A673 (cell line): ENCODE results near the gene P2RX2. TPM values are rescaled to one million over a fixed set of nuclear protein-coding genes. Genes with fewer than 3 reads are reported as not detected.

ENCODE experiments used
- BruUV-seq: library from RNA; stranded (reverse); fragments of 400-500 nt; replicated peaks from 2 replicates; lab custom pipeline; 2021; lab: Mats Ljungman, UMichigan
- CTCF ChIA-PET: fragments of 300-600 bp; sonication (Branson Sonifier 250); formaldehyde crosslinking; loops from one replicate; lab custom pipeline; 2022; ENCODE audit warnings: antibody characterized with exemption; lab: Charles Lee
- POLR2A ChIA-PET: fragments of 300-600 bp; sonication (Branson Sonifier 250); formaldehyde crosslinking; loops from one replicate; lab custom pipeline; 2022; ENCODE audit warnings: antibody characterized with exemption; ENCODE audit not compliant: low non-redundant PET; lab: Charles Lee
- DNase-seq: peaks from one replicate; pipeline ENCODE4 v3.0.0-alpha.2; 2015; ENCODE audit warnings: low spot score
- H3K27ac ChIP-seq: fragments of 200-600 bp; sonication (generic); 2 replicates; pipeline ENCODE4 v1.5.1; 2016; ENCODE audit warnings: mixed run types, low read depth, mild to moderate bottlenecking, mixed read lengths, antibody characterized with exemption, low read length; ENCODE audit not compliant: poor library complexity, severe bottlenecking
- H3K27me3 ChIP-seq: fragments of 200-600 bp; sonication (generic); replicated peaks from 2 replicates; pipeline ENCODE4 v1.6.1; 2017; ENCODE audit warnings: mixed run types, low read depth, mild to moderate bottlenecking, mixed read lengths, antibody characterized with exemption, low read length; ENCODE audit not compliant: insufficient read depth, poor library complexity
- H3K36me3 ChIP-seq: fragments of 200-600 bp; sonication (generic); 2 replicates; pipeline ENCODE4 v1.6.1; 2016; ENCODE audit warnings: mixed run types, mild to moderate bottlenecking, mixed read lengths, antibody characterized with exemption, low read length; ENCODE audit not compliant: insufficient read depth, poor library complexity, severe bottlenecking
- H3K4me1 ChIP-seq: fragments of 200-600 bp; sonication (generic); 2 replicates; pipeline ENCODE4 v1.6.1; 2017; ENCODE audit warnings: mixed run types, mild to moderate bottlenecking, mixed read lengths, antibody characterized with exemption, low read length; ENCODE audit not compliant: insufficient read depth, poor library complexity, severe bottlenecking
- H3K4me3 ChIP-seq: fragments of 200-600 bp; sonication (generic); 2 replicates; pipeline ENCODE4 v1.5.1; 2016; ENCODE audit warnings: low read depth, mixed run types, mild to moderate bottlenecking, mixed read lengths, low read length; ENCODE audit not compliant: poor library complexity, severe bottlenecking
- H3K9me3 ChIP-seq: fragments of 200-600 bp; sonication (generic); 2 replicates; pipeline ENCODE4 v1.6.1; 2016; ENCODE audit warnings: mixed run types, low read depth, mild to moderate bottlenecking, mixed read lengths, antibody characterized with exemption, low read length; ENCODE audit not compliant: poor library complexity, severe bottlenecking
- EZH2 ChIP-seq: fragments of 200-600 bp; sonication (generic); IDR thresholded peaks from 2 replicates; pipeline ENCODE4 v1.6.1; 2017; ENCODE audit warnings: borderline replicate concordance, low read depth, mild to moderate bottlenecking, mixed read lengths, antibody characterized with exemption, low read length; ENCODE audit not compliant: poor library complexity, severe bottlenecking
- intact Hi-C: fragments of 100-400 bp; cut with micrococcal nuclease; formaldehyde crosslinking; loops from one replicate; pipeline ENCODE4 v1.10.0; 2022; ENCODE audit not compliant: unreplicated experiment
- total RNA-seq: library from RNA; stranded (reverse); gene quantifications from 2 replicates; pipeline ENCODE4 v1.2.3, GENCODE V29; 2021
- TF ChIP-seq, protein P1 (sequence below): fragments of 300-800, 200-600 bp; sonication (generic); conservative IDR thresholded peaks from 2 replicates; pipeline ENCODE4 v1.5.1; 2017; ENCODE audit warnings: low read depth, mild to moderate bottlenecking, antibody characterized with exemption, low read length, moderate library complexity, mixed read lengths

P2RX2 gene
- total RNA-seq, 1 experiment from 2014 or later: not detected

DNA sequence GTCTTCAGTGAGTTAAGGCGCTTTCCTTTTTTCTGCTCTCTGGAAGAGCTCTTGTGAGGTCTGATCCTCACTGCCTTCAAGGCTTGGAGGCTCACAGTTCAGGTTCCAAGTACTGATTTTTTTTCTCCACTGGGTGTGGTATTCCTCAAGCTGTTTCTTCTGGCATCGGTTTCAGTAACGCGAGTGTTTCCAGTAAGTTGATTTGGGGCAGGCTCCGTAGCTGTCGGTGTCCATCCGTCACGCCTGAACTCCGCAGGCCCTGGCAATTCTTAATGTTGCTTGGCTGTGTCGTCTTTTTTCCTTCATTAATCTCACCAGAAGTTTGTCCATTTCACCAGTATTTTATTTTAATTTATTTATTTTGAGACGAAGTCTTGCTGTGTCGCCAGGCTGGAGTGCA is 38.8 kb upstream of the P2RX2 start:
- ChIA-PET CTCF (no interaction called here), POLR2A (no interaction called here)
- no peaks in the 10 kb centered on the region for H3K4me1 ChIP-seq
- H3K36me3 ChIP-seq: peaks cover 37% of the 10 kb centered on the region
- TF ChIP-seq, protein P1, sequence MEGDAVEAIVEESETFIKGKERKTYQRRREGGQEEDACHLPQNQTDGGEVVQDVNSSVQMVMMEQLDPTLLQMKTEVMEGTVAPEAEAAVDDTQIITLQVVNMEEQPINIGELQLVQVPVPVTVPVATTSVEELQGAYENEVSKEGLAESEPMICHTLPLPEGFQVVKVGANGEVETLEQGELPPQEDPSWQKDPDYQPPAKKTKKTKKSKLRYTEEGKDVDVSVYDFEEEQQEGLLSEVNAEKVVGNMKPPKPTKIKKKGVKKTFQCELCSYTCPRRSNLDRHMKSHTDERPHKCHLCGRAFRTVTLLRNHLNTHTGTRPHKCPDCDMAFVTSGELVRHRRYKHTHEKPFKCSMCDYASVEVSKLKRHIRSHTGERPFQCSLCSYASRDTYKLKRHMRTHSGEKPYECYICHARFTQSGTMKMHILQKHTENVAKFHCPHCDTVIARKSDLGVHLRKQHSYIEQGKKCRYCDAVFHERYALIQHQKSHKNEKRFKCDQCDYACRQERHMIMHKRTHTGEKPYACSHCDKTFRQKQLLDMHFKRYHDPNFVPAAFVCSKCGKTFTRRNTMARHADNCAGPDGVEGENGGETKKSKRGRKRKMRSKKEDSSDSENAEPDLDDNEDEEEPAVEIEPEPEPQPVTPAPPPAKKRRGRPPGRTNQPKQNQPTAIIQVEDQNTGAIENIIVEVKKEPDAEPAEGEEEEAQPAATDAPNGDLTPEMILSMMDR: no peak
- TF ChIP-seq EZH2: no peak
- H3K27ac ChIP-seq: no peak overlapping the region
- no peaks in the 10 kb centered on the region for H3K27me3 ChIP-seq
- intact Hi-C loops: no loop called here
- no peak for DNase-seq
- no peak overlapping the region for H3K4me3 ChIP-seq
- BruUV-seq: no TSS peak
- H3K9me3 ChIP-seq: no peaks in the 10 kb centered on the region

DNA sequence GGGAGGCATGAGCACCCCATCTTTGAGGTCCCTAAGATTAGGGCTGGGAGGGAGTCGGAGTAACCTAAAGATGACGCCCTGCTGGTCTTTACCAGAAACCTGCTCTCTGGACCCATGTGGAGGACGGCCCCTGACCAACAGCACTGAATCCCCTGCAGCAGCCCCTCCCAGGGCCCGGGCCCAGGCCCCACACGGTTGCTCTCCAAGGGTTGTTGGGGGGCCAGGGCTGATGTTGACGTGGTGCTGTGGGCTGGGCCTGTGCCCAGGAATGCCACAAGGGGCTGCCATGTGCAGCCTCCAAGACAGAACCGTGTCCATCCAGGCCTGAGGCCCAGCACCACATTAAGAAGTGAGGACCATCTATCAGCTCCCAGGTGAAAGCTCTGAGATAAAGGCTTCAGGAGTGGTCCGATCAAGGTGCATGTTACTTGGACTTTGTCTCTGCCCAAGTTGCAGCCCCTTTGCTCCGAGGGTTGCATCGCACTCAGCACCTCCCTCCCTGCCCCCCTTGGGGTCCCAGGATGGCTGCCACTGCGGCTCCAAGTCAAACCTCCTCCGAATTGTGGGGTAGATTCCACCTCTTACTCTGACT is 37.8 kb upstream of the P2RX2 start:
- intact Hi-C loops: no loop called here
- Histone ChIP-seq H3K36me3 (peaks cover 32% of the 10 kb centered on the region), H3K4me3 (no peak overlapping the region), H3K27me3 (no peaks in the 10 kb centered on the region), H3K4me1 (no peaks in the 10 kb centered on the region), H3K27ac (no peak overlapping the region), H3K9me3 (no peaks in the 10 kb centered on the region)
- no peak for DNase-seq
- ChIA-PET POLR2A (no interaction called here), CTCF (no interaction called here)
- no TSS peak for BruUV-seq
- TF ChIP-seq EZH2: no peak
- TF ChIP-seq, protein P1: no peak

DNA sequence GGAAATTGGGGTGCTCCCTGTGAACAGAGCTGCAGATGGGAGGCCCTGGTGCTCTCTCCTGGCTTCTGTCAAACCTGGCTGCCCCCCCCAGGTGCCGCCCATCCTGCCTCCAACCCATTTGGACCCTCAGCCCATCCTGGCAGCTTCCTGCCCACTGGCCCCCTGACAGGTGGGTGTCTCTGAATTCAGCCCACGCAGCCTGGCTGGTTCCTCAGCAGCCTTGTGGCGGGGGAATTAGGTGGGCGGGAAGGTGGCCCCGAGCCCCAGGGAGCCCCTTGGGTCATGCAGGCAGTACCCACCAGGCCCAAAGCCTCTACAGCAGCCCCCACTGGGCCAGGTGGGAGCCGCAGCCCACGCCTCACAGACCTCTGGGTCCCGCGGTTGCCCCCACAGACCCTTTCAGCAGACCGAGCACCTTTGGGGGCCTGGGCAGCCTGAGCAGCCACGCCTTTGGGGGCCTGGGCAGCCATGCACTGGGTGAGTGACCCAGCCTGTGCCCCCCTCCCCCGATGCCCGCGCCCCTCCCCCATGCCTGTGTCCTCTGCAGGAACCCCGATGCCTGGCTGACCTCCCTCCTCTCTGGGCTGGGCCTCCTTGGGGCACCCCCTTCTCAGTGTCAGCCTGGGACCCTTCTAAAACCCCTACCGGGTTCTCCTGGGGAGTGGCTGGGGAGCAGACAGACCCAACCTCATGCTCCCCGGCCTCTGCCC is 37.1 kb upstream of the P2RX2 start:
- Histone ChIP-seq H3K36me3 (peaks cover 29% of the 10 kb centered on the region), H3K27ac (no peak overlapping the region), H3K4me1 (no peaks in the 10 kb centered on the region), H3K9me3 (no peaks in the 10 kb centered on the region), H3K4me3 (no peak overlapping the region), H3K27me3 (no peaks in the 10 kb centered on the region)
- no peak for TF ChIP-seq EZH2
- TF ChIP-seq, protein P1: no peak
- DNase-seq: no peak
- CTCF ChIA-PET: no interaction called here
- intact Hi-C loops: no loop called here
- POLR2A ChIA-PET: no interaction called here
- BruUV-seq: no TSS peak
